SK-N-MC (cell line): ENCODE measurements around the gene YARS2.
"Not testable (repeated sequence)": the region's sequence is repeated elsewhere in the genome, so short reads cannot be mapped to it uniquely, and the experiment has no call there.

Experiments used
- EZH2 ChIP-seq: fragments of 200-600 bp; sonication (generic); IDR thresholded peaks from one replicate; pipeline ENCODE4 v1.6.1; 2017; ENCODE audit warnings: antibody characterized with exemption
- FOXP2 ChIP-seq: optimal IDR thresholded peaks from 2 replicates; pipeline ENCODE3; 2011; ENCODE audit warnings: mild to moderate bottlenecking, moderate library complexity; ENCODE audit not compliant: insufficient read depth; ENCODE audit errors: extremely low read length, control extremely low read depth
- POLR2AphosphoS5 ChIP-seq: IDR thresholded peaks from 2 replicates; pipeline ENCODE4 v1.6.1; 2012; ENCODE audit warnings: mild to moderate bottlenecking, low read depth, low read length, borderline replicate concordance

- not testable (repeated sequence) for TF ChIP-seq POLR2AphosphoS5, EZH2, FOXP2
These were observed 30.4 kb downstream of the YARS2 start for GRCh38 chr12:32725308-32725707.
